SU-DHL-6 (cell line): ENCODE results near the gene DIP2C.

ENCODE experiments used
- CTCF ChIP-seq: fragments of 200-600 bp; sonication (generic); IDR thresholded peaks from one replicate; pipeline ENCODE4 v1.5.1; 2017; ENCODE audit warnings: antibody characterized with exemption, mild to moderate bottlenecking, low read length, moderate library complexity; ENCODE audit not compliant: insufficient read depth, poor library complexity, severe bottlenecking
- EZH2phosphoT487 ChIP-seq: fragments of 200-600 bp; sonication (generic), shearing (Covaris generic); conservative IDR thresholded peaks from 2 replicates; pipeline ENCODE4 v1.6.1; 2018; ENCODE audit warnings: mild to moderate bottlenecking, antibody characterized with exemption, low read length, moderate library complexity, mixed read lengths

DNA sequence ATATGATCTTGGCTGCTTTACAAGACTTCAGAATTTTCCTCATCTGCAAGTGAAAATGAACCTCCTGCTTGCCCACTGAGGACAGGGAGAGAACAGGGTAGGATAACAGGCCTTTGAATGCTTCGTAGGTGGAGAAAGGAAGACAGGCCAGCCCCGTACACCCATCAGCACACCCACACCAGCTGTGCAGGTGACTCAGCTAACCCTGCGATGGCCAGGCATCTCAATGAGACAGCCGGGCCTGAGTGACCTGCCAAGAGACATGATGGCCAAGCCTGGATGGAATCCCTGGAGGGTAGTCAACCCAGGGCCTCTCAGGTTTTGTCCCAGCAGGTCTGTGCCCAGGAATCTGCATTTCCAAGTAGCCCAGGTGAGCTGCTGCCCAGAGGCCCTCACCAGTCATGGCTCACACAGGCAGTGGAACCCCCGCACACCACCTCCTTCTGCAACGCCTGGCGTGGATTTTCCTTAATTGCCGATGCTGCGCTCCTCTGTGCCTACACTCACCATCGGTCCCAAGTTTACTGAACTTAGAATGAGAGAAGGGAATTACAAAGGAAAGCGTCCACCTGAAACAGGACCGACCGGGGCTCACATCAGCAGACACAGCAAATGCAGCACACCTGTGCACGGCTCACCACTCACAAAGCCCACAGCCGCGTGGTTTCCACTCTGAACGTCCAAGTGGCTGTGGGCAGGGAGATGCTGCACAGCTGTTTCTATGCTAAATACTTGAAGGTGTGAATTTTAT lies 163.7 kb downstream of the DIP2C start:
- TF ChIP-seq CTCF (no peak), EZH2phosphoT487 (no peak)
